ENCODE results near the gene ADARB1. TPM values are rescaled to one million over a fixed set of nuclear protein-coding genes. Genes with fewer than 3 reads are reported as not detected.

Gene ADARB1
- total and polyA plus RNA-seq, 2 of the 4 experiments (the other 2 are of a cell fraction), result 39.8 to 47.3 TPM

DNA sequence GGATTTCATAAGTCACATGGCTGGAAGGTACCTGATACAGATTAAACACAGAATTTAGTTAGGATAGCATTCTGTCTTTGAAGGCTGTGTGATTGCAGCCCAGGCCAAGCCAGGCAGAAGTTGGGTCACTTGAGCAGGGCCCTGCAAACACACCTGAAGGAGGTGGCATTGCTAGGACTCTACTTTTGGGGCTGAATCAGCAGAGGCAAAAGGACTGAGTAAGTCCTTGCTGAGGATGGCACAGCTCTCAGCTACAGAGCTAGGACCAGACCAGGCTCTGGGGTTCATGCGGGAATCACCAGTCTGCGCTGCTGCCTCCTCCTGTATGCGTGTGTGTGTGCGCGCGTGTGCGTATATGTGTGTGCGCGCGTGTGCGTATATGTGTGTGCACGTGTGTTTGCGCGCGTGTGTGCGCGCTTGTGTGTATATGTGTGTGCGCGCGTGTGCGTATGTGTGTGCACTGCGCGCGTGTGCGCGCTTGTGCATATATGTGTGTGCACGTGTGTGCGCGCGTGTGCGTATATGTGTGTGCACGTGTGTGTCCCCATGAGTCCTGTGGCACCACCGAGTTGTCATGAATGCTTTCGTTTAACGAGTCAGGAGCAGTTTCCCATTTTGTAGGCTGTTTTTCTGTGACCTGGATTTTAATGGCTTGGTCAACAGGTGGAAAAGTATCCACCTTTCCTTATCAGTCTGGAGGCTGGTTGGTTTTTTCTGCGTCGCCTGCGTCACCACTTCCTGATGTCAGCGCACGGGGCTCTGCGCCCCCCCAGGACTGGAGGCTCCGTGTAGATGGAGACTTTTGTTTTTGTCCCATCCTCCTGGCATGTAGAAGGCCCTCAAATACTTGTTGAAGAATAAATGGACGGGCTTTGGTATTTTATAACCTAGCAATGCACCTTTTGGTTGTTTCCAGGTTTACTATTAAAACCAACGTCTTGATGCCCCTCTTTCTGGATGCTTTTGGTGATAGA, 34.7 kb downstream of the ADARB1 start:
- H3K36me3 ChIP-seq (ENCODE audit: control insufficient read depth, insufficient read depth, low read length), result peaks cover 10% of the 10 kb centered on the region
- no peak overlapping the region for H2AK9ac ChIP-seq (replicated peaks; ENCODE audit: low read depth, low read length, poor library complexity)
- no peak overlapping the region for H4K8ac ChIP-seq (ENCODE audit: low read depth in 2 of 2, low read length in 2 of 2)
- H3K4me1 ChIP-seq (ENCODE audit: control insufficient read depth, insufficient read depth, low read length), result peaks cover 23% of the 10 kb centered on the region
- H2BK120ac ChIP-seq (ENCODE audit: low read depth, low read length), result no peak overlapping the region
- ATAC-seq (ENCODE audit: low read depth) (no peak), DNase-seq (no peak)
- no peak overlapping the region for H3K27ac ChIP-seq (ENCODE audit: insufficient read depth, low read length)
- H2AK5ac ChIP-seq (ENCODE audit: low read depth, low read length), result no peak overlapping the region
- H4K20me1 ChIP-seq (ENCODE audit: insufficient read depth, low read length), result peaks cover 97% of the 10 kb centered on the region
- H3K56ac ChIP-seq (ENCODE audit: extremely low read depth, insufficient read depth, low read length), result no peak overlapping the region
- WGBS, 2 experiments (ENCODE audit: extremely low coverage in 2 of 2, insufficient read length in 1 of 2), result 99% methylated on average over 22 of the region's 44 CpGs; no CpG with 5 or more reads in 1 of the 2 experiments
- no peaks in the 10 kb centered on the region for H3K27me3 ChIP-seq (ENCODE audit: control insufficient read depth, insufficient read depth, low read length)
- no peak overlapping the region for H3K14ac ChIP-seq (replicated peaks; ENCODE audit: low read depth, low read length)
- H3K4ac ChIP-seq (ENCODE audit: low read depth, low read length), result no peak overlapping the region
- no peaks in the 10 kb centered on the region for H3K9me3 ChIP-seq (ENCODE audit: control insufficient read depth, insufficient read depth, low read length)
- POLR2A ChIA-PET (ENCODE audit: unreplicated experiment), result no interaction called here
- no peak overlapping the region for H2BK5ac ChIP-seq (ENCODE audit: low read depth, low read length, poor library complexity, severe bottlenecking)
- dilution Hi-C loops (cut with HindIII; ENCODE audit: low sequenced_read_pairs, unreplicated experiment) (no loop called here), intact Hi-C loops (cut with micrococcal nuclease) (no loop called here), in situ Hi-C loops (cut with MboI; ENCODE audit: low sequenced_read_pairs) (loop anchor here (25.0 kb wide), 1 partner anchor 297 kb away; the partner anchor contains the start of genes SUMO3 and UBE2G2)
- H3K79me1 ChIP-seq (ENCODE audit: low read depth in 1 of 2, low read length in 2 of 2), result peaks cover 9 to 90% of the 10 kb centered on the region in 2 experiments; a peak in 3 of 4 replicates
- H3K4me2 ChIP-seq (ENCODE audit: low read depth, low read length), result no peak overlapping the region
- no peak overlapping the region for H4K5ac ChIP-seq (ENCODE audit: low read depth, low read length)
- CTCF ChIA-PET, result no interaction called here
- no peak overlapping the region for H2BK20ac ChIP-seq (ENCODE audit: low read depth, low read length)
- BruUV-seq (replicated peaks), result no TSS peak
- H4K91ac ChIP-seq (ENCODE audit: insufficient read depth, low read depth, low read length), result no peak overlapping the region
- H3K9ac ChIP-seq (ENCODE audit: low read depth, low read length), result no peak overlapping the region
- no peak overlapping the region for H2AFZ ChIP-seq (replicated peaks; ENCODE audit: low read length, poor library complexity)
- TF ChIP-seq MAFK (IDR thresholded peaks at IDR 0.05; ENCODE audit: low read depth, low read length) (no peak), POLR2A (IDR thresholded peaks at IDR 0.05; ENCODE audit: low read depth, low read length) (no peak), CHD1 (IDR thresholded peaks at IDR 0.05; ENCODE audit: low read depth, low read length) (no peak), RCOR1 (IDR thresholded peaks at IDR 0.05; ENCODE audit: insufficient replicate concordance, low read length) (no peak), RFX5 (IDR thresholded peaks at IDR 0.05; ENCODE audit: low read depth, low read length) (no peak), RAD21 (IDR thresholded peaks at IDR 0.05; ENCODE audit: low read length) (no peak), CEBPB (IDR thresholded peaks at IDR 0.05; ENCODE audit: low read depth, low read length) (no peak), FOS (IDR thresholded peaks at IDR 0.05; ENCODE audit: low read depth, low read length) (no peak)
- TF ChIP-seq, protein P1, sequence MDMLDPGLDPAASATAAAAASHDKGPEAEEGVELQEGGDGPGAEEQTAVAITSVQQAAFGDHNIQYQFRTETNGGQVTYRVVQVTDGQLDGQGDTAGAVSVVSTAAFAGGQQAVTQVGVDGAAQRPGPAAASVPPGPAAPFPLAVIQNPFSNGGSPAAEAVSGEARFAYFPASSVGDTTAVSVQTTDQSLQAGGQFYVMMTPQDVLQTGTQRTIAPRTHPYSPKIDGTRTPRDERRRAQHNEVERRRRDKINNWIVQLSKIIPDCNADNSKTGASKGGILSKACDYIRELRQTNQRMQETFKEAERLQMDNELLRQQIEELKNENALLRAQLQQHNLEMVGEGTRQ (IDR thresholded peaks at IDR 0.05; ENCODE audit: low read depth, low read length), result no peak
- TF ChIP-seq, protein P2, sequence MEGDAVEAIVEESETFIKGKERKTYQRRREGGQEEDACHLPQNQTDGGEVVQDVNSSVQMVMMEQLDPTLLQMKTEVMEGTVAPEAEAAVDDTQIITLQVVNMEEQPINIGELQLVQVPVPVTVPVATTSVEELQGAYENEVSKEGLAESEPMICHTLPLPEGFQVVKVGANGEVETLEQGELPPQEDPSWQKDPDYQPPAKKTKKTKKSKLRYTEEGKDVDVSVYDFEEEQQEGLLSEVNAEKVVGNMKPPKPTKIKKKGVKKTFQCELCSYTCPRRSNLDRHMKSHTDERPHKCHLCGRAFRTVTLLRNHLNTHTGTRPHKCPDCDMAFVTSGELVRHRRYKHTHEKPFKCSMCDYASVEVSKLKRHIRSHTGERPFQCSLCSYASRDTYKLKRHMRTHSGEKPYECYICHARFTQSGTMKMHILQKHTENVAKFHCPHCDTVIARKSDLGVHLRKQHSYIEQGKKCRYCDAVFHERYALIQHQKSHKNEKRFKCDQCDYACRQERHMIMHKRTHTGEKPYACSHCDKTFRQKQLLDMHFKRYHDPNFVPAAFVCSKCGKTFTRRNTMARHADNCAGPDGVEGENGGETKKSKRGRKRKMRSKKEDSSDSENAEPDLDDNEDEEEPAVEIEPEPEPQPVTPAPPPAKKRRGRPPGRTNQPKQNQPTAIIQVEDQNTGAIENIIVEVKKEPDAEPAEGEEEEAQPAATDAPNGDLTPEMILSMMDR (conservative IDR thresholded peaks at IDR 0.05; ENCODE audit: low read depth, low read length), result no peak
- H3K18ac ChIP-seq (ENCODE audit: low read depth, low read length), result no peak overlapping the region
- no peak overlapping the region for H2BK15ac ChIP-seq (ENCODE audit: low read depth, low read length)
- H3K23ac ChIP-seq (ENCODE audit: low read depth, low read length), result no peak overlapping the region
- H3K4me3 ChIP-seq (ENCODE audit: insufficient read depth, low read depth, low read length), result no peak overlapping the region
- H3K9me1 ChIP-seq (ENCODE audit: insufficient read depth, low read length), result peaks cover 34% of the 10 kb centered on the region

Data from IMR-90 (cell line).